ENCODE measurements around the gene HMGB4. TPM values are rescaled to one million over a fixed set of nuclear protein-coding genes. Genes with fewer than 3 reads are reported as not detected.

The HMGB4 gene
- polyA plus RNA-seq, 1 experiment: not detected

GRCh38 chr1:33841494-33841893, 22.4 kb upstream of the HMGB4 start:
- TF ChIP-seq CTCF (IDR thresholded peaks at IDR 0.05; ENCODE audit: low read depth, low read length): no peak
- Histone ChIP-seq H3K4me3 (ENCODE audit: low read depth, low read length) (no peak overlapping the region), H3K9me3 (ENCODE audit: control insufficient read depth, insufficient read depth, low read length) (peaks cover 3% of the 10 kb centered on the region; the same call in 1 of the 2 replicates), H3K27me3 (ENCODE audit: control insufficient read depth, insufficient read depth, low read length) (no peaks in the 10 kb centered on the region), H3K27ac (ENCODE audit: low read depth, low read length) (no peak overlapping the region)
- CTCF ChIA-PET: no interaction called here
- POLR2A ChIA-PET: no interaction called here
- no peak for DNase-seq (ENCODE audit: low read depth, low spot score)

- Histone ChIP-seq H3K9me3 (ENCODE audit: control insufficient read depth, insufficient read depth, low read length) (no peaks in the 10 kb centered on the region), H3K4me3 (ENCODE audit: low read depth, low read length) (no peak overlapping the region), H3K27ac (ENCODE audit: low read depth, low read length) (no peak overlapping the region), H3K27me3 (ENCODE audit: control insufficient read depth, insufficient read depth, low read length) (no peaks in the 10 kb centered on the region)
- TF ChIP-seq CTCF (IDR thresholded peaks at IDR 0.05; ENCODE audit: low read depth, low read length): no peak
- CTCF ChIA-PET: no interaction called here
- POLR2A ChIA-PET: no interaction called here
- no peak for DNase-seq (ENCODE audit: low read depth, low spot score)
Measured at GRCh38 chr1:33842348-33842747, 21.5 kb upstream of the HMGB4 start.

- Histone ChIP-seq H3K27me3 (ENCODE audit: control insufficient read depth, insufficient read depth, low read length) (no peaks in the 10 kb centered on the region), H3K4me3 (ENCODE audit: low read depth, low read length) (no peak overlapping the region), H3K9me3 (ENCODE audit: control insufficient read depth, insufficient read depth, low read length) (no peaks in the 10 kb centered on the region), H3K27ac (ENCODE audit: low read depth, low read length) (no peak overlapping the region)
- ChIA-PET POLR2A (no interaction called here), CTCF (interaction anchor here (1.4 kb wide), 1 partner anchor 108 kb away, joined by 5 read pairs; no protein-coding TSS in a partner anchor)
- DNase-seq (ENCODE audit: low read depth, low spot score): no peak
- TF ChIP-seq CTCF (IDR thresholded peaks at IDR 0.05; ENCODE audit: low read depth, low read length): no peak
Measured at GRCh38 chr1:33844166-33844565, 19.7 kb upstream of the HMGB4 start.

GRCh38 chr1:33846861-33847260, 17.0 kb upstream of the HMGB4 start:
- Histone ChIP-seq H3K27ac (ENCODE audit: low read depth, low read length) (no peak overlapping the region), H3K9me3 (ENCODE audit: control insufficient read depth, insufficient read depth, low read length) (no peaks in the 10 kb centered on the region), H3K27me3 (ENCODE audit: control insufficient read depth, insufficient read depth, low read length) (no peaks in the 10 kb centered on the region), H3K4me3 (ENCODE audit: low read depth, low read length) (no peak overlapping the region)
- no peak for TF ChIP-seq CTCF (IDR thresholded peaks at IDR 0.05; ENCODE audit: low read depth, low read length)
- DNase-seq (ENCODE audit: low read depth, low spot score): no peak
- ChIA-PET CTCF (no interaction called here), POLR2A (no interaction called here)

GRCh38 chr1:33848205-33848937, 15.5 kb upstream of the HMGB4 start:
- TF ChIP-seq CTCF (IDR thresholded peaks at IDR 0.05; ENCODE audit: low read depth, low read length): no peak
- ChIA-PET POLR2A (no interaction called here), CTCF (no interaction called here)
- Histone ChIP-seq H3K9me3 (ENCODE audit: control insufficient read depth, insufficient read depth, low read length) (no peaks in the 10 kb centered on the region), H3K27me3 (ENCODE audit: control insufficient read depth, insufficient read depth, low read length) (no peaks in the 10 kb centered on the region), H3K4me3 (ENCODE audit: low read depth, low read length) (no peak overlapping the region), H3K27ac (ENCODE audit: low read depth, low read length) (no peak overlapping the region)
- no peak for DNase-seq (ENCODE audit: low read depth, low spot score)

All from AG04450 (cell line).